GM21423 (cell line): ENCODE measurements around the gene REV1.
"Not testable (repeated sequence)": the region's sequence is repeated elsewhere in the genome, so short reads cannot be mapped to it uniquely, and the experiment has no call there.

ENCODE experiments used
- ATAC-seq: cut with Tn5 transposase; IDR thresholded peaks from one replicate; pipeline ENCODE4 v1.9.1; 2021; ENCODE audit warnings: mild to moderate bottlenecking, moderate library complexity; ENCODE audit not compliant: unreplicated experiment

Gene REV1

GRCh38 chr2:99487906-99488305 is 1.9 kb downstream of the REV1 start:
- no peak for ATAC-seq

- ATAC-seq, result no peak
Observed at GRCh38 chr2:99485824-99486223, 4.0 kb downstream of the REV1 start.

- no peak for ATAC-seq
Observed at GRCh38 chr2:99485411-99485810, 4.4 kb downstream of the REV1 start.

GRCh38 chr2:99484205-99484604 is 5.6 kb downstream of the REV1 start:
- no peak for ATAC-seq

GRCh38 chr2:99481941-99482340 is 7.9 kb downstream of the REV1 start:
- ATAC-seq, result no peak

GRCh38 chr2:99481527-99481926 is 8.3 kb downstream of the REV1 start:
- no peak for ATAC-seq

GRCh38 chr2:99480390-99480789 is 9.4 kb downstream of the REV1 start:
- no peak for ATAC-seq

- ATAC-seq, result no peak
Observed at GRCh38 chr2:99478632-99479031, 11.2 kb downstream of the REV1 start.

GRCh38 chr2:99477054-99477453 is 12.8 kb downstream of the REV1 start:
- no peak for ATAC-seq

- no peak for ATAC-seq
Observed at GRCh38 chr2:99476629-99477028, 13.2 kb downstream of the REV1 start.

- ATAC-seq, result not testable (repeated sequence)
Observed at GRCh38 chr2:99475095-99475494, 14.7 kb downstream of the REV1 start.

- ATAC-seq, result no peak
Observed at GRCh38 chr2:99473518-99474083, 16.2 kb downstream of the REV1 start.

- ATAC-seq, result no peak
Observed at GRCh38 chr2:99472600-99472960, 17.2 kb downstream of the REV1 start.

GRCh38 chr2:99471654-99472599 is 17.9 kb downstream of the REV1 start:
- no peak for ATAC-seq

GRCh38 chr2:99470957-99471356 is 18.9 kb downstream of the REV1 start:
- no peak for ATAC-seq

GRCh38 chr2:99470459-99470858 is 19.4 kb downstream of the REV1 start:
- not testable (repeated sequence) for ATAC-seq

GRCh38 chr2:99469394-99469793 is 20.4 kb downstream of the REV1 start:
- no peak for ATAC-seq

GRCh38 chr2:99468155-99468554 is 21.7 kb downstream of the REV1 start:
- ATAC-seq, result no peak

GRCh38 chr2:99467390-99467789 is 22.4 kb downstream of the REV1 start:
- ATAC-seq, result no peak

- no peak for ATAC-seq
Observed at GRCh38 chr2:99461828-99462483, 27.9 kb downstream of the REV1 start.

GRCh38 chr2:99458529-99458928 is 31.3 kb downstream of the REV1 start:
- no peak for ATAC-seq

GRCh38 chr2:99451686-99452085 is 38.1 kb downstream of the REV1 start:
- no peak for ATAC-seq
